HG02938 (cell line): ENCODE measurements around the gene AMMECR1.
"Not testable (repeated sequence)": the region's sequence is repeated elsewhere in the genome, so short reads cannot be mapped to it uniquely, and the experiment has no call there.

Experiments
- ATAC-seq: cut with Tn5 transposase; IDR thresholded peaks from one replicate; pipeline ENCODE4 v1.9.1; 2021; ENCODE audit warnings: mild to moderate bottlenecking, moderate library complexity; ENCODE audit not compliant: unreplicated experiment

Gene AMMECR1

DNA sequence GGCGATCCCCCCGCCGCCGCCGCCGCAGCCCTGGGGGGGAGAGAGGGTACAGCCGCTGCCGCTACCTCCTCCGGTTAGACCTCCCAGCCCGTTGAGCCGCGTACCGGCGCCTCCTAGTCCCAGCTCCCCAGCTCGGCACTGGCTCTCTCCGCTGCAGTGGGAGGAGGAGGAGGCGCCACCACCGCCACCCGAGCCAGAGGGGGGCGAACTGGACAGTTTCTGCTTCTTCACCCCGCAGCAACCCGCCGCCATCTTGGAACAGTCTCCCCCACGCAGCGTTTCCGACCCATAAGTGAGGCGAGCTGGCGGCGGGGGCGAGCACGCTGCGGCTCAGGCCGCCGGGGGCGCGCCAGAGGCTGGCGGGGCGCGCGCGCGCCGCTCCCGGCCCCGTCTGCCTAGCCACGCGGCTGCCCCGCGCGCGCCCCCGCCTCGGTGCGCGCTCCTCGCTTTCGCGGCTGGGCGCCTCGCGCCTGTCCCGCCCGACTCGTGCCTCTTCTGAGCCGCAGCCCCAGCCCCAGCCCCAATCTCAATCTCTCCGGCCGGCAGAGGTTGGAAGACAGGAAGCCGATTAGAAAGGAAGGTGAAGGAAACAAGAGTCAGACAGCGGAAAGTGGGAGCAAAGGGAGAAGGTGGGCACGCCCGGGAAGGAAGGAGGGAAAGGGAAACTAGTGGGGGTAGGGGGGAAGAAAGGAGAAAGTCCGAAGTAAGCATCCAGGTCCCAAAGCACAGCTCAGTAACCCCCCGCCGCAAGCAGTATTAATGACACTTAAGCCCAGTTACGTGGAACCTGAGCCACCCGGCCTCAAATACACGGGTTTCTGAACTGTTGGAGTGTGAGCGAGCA lies at the start of gene AMMECR1:
AMMECR1 (minus strand) TSS at position 266 of the 844 bp plus-strand sequence; CDS start at position 252, 14 bp downstream.
- peak; percentile 69 for ATAC-seq

DNA sequence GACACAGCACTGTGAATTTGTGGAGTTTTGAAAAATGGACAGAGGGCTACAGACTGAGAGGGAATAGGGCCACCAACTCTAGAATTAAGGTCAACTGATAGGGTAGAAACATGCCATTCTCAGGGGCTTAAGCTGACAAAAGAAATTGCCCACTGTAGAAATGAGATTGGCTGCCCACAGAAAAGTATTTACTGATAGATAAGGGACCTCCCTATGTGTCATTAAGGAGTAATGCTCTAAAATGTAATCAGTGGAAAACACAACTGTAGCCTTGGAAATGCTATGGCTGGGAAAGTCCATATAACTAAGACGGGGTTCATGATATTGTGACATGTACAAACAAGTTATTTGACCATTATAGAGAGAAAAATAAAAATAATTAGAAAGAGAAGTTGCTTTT lies 45.4 kb upstream of the AMMECR1 start:
- ATAC-seq = no peak

DNA sequence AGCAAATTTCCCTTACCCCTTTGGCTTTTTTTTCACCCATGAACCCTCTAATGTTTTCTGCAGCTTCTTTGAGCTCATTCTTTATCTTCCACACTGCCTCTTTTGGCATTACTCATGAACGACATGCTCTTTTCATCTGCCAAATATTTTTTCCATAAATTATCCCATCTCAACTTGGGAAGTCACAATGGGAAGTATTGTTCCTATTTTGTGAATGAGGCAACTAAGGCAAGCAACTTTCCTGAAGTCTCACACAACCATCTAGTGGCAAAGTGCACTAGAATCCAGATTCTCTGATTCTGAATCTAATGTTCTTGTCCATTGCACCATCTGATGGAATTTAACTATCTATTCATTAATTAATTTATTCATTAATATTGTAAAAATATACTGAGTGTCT lies 41.4 kb upstream of the AMMECR1 start:
- ATAC-seq = no peak

- no peak for ATAC-seq
These were observed 40.7 kb upstream of the AMMECR1 start, which contains the start of gene RTL9 for GRCh38 chrX:110358548-110358947. RTL9 (plus strand) TSS chrX:110358848; CDS start chrX:110450618, 91,770 bp downstream.

- no peak for ATAC-seq
These were observed 28.8 kb upstream of the AMMECR1 start for GRCh38 chrX:110346681-110347080.

- ATAC-seq = peak; percentile 89
These were observed 23.5 kb upstream of the AMMECR1 start for GRCh38 chrX:110341189-110342035.

DNA sequence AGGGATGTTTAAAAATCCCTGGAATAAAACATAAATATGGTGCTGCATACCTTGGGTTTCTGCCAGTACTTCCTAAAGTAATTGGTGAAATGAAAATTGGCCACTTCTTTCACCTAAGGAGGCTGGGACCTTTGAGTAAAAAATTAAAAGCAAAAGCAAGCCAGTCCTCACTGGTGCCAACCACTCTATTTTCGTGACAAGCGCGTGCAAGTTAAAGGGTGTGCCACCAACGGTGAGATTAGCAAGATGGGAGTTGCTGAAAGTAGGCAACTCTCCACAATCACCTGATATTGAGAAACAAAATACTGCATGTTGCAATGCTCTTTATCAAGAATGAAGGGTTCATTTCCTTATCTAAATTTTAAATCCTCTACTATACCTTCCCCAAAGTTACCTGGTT lies 21.1 kb upstream of the AMMECR1 start:
- ATAC-seq = no peak

GRCh38 chrX:110333458-110333857 lies 15.6 kb upstream of the AMMECR1 start:
- not testable (repeated sequence) for ATAC-seq

- ATAC-seq = no peak
These were observed 13.7 kb upstream of the AMMECR1 start for GRCh38 chrX:110331444-110332030.

GRCh38 chrX:110328613-110329012 lies 10.7 kb upstream of the AMMECR1 start:
- not testable (repeated sequence) for ATAC-seq

- ATAC-seq = no peak
These were observed 9.5 kb upstream of the AMMECR1 start for GRCh38 chrX:110327336-110327735.

GRCh38 chrX:110326712-110327111 lies 8.8 kb upstream of the AMMECR1 start:
- ATAC-seq = no peak

GRCh38 chrX:110322603-110323002 lies 4.7 kb upstream of the AMMECR1 start:
- ATAC-seq = no peak

DNA sequence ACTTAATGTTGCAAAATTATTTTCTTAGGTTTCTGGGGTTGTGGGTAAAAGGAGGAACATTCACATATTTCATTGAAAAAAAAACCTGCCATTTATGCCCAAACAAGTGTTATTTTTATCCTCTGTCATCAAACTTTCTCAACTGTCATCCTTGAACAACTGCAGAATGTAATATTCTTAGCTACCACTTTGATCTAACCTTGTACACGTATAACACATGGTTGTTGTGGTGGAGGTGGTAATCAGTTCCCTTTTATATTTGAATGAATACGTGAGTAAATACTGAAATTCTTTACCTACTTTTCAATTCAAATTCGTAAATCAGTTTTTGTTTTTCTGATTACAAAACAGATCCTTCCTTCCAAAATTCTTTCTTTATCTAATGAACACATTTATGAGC lies 3.8 kb upstream of the AMMECR1 start:
- ATAC-seq = no peak

DNA sequence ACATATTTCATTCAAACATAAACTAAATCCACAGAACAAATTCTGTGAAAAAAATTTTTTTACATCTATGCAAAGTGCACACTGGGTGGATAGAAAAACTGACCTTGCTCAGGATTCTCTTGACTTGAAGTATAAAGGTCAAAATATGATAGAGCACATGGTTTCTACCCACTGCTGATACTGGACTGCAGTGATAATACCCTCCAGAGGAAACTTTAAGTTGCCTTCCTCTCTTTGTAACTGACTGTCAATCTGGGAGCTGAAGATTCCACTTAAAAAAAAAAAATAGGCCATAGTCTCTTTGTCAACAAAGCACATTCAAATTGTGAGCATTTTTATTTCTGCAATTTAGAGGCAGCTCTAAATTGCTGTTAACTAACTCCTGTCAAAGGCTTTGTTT lies 3.2 kb upstream of the AMMECR1 start:
- no peak for ATAC-seq

DNA sequence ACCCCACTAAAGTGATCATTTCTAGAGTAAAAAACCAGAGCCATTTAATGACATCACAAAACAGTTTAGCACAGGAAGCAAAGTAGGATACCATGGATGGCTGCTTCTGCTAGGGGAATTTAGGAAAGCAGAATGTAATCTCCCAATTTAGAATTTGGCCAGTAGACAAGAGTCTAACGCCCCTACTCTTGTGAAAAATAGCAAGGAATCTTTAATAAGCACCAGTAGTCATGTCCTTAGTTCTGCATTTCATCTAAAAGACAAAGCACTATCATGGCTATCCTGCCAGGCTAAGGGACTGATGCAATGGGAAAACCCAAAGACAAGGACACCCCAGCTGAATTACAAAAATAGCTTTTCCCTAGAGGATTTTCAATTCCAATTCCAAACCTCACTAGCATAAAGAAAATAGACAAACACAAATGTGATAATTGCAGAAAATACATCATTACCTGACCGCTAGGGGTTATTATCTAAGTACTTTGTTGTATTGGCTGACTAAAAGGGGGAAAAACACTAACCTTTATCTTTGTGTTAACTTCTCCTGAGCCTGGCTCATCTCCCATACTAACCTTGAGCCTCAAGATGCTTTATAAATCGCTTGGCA lies 2.6 kb upstream of the AMMECR1 start:
- no peak for ATAC-seq

DNA sequence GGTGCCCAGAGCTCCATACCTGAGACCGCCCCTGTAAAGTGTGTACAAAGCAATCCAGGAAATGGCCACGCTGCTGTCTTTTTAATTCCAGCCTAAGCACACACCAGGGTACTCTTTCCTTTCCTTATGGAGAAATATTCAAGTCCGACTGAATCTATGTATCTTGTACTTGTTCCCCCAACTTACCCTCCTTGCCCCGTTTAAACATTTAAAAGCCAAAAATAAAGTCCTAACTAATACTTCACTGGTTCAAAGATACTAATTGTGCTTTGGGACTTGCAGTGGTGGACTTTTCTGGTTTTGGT lies 731 bp upstream of the AMMECR1 start:
- ATAC-seq = peak; percentile 28

GRCh38 chrX:110317061-110317819 lies 645 bp downstream of the AMMECR1 start:
- ATAC-seq = peak; percentile 25

DNA sequence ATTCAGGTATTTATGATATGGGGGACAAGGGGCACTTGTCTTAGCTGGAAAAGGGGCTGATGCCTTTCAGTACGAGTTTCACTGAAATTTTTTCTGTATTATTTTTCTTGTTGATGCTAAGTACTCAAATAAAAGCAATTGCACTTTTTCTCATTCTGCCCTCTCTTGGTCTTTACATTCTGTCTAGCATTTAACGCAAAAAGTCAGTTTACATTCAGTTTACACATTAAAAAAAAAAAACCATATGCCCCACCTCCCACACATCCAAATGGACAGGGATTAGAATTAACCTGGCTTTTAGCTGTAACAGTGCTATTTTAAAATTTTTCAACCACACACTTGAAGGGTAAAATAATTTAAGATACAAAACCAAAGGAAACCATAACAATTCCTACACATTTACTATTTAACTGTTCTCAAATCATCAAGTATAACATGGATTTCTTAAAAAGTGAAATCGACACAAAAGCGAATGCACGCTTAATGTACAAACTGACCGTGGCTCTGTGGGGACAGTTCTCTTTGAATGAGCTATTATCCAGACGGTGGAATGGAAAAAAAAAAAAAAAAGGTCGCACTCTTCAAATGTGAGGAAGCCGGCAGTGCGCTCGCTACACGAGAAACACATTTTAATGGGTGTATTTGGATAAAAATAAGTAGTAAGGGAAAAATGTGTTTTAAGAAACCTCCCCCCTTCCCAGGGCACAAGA lies 1.4 kb downstream of the AMMECR1 start:
- ATAC-seq = no peak

DNA sequence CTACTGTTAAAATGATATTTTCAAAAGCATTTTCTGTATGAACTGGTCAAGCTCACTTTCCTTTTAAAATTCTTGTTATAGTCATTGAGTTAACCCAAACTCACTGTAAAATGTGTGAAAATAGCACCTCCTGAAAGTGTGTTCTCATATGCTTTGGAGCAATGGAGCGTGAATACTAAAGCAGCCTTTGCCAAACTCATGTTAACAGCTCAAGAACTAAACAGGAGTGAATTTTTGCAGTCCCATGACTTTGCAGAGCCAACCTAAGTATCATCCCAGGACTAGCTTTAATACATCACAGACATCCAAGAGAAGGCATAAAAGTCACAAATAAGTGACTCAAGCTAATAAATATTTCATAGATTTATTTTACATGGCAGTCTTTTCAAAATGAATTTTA lies 2.3 kb downstream of the AMMECR1 start:
- ATAC-seq = no peak
